H9 (cell line): ENCODE results near the gene INSYN2A. TPM values are rescaled to one million over a fixed set of nuclear protein-coding genes. Genes with fewer than 3 reads are reported as not detected.

ENCODE experiments used
- DNase-seq: peaks from one replicate; pipeline ENCODE4 v3.0.0-alpha.2; 2017
- H2AFZ ChIP-seq: one replicate; pipeline ENCODE4 v1.6.1; 2013; ENCODE audit warnings: mild to moderate bottlenecking, low read length, control low read depth, moderate library complexity
- H2AK5ac ChIP-seq: 2 replicates; pipeline ENCODE4 v1.6.1; 2013; ENCODE audit warnings: low read length, control low read depth, mixed read lengths; ENCODE audit not compliant: insufficient read length
- H2BK120ac ChIP-seq: one replicate; pipeline ENCODE4 v1.6.1; 2013; ENCODE audit warnings: low read depth, mild to moderate bottlenecking, low read length, control low read depth, inconsistent platforms; ENCODE audit not compliant: poor library complexity, severe bottlenecking
- H2BK12ac ChIP-seq: 2 replicates; pipeline ENCODE4 v1.6.1; 2013; ENCODE audit warnings: low read length, control low read depth, mixed read lengths, low read depth; ENCODE audit not compliant: insufficient read length
- H2BK15ac ChIP-seq: 2 replicates; pipeline ENCODE4 v1.6.1; 2013; ENCODE audit warnings: low read depth, low read length, control low read depth
- H2BK20ac ChIP-seq: one replicate; pipeline ENCODE4 v1.6.1; 2013; ENCODE audit warnings: low read depth, mild to moderate bottlenecking, low read length, control low read depth, inconsistent platforms; ENCODE audit not compliant: poor library complexity, severe bottlenecking
- H2BK5ac ChIP-seq: 2 replicates; pipeline ENCODE4 v1.6.1; 2013; ENCODE audit warnings: low read length, control low read depth, mixed read lengths; ENCODE audit not compliant: insufficient read length
- H3K14ac ChIP-seq: 2 replicates; pipeline ENCODE4 v1.6.1; 2013; ENCODE audit warnings: low read length, control low read depth; ENCODE audit not compliant: insufficient read depth
- H3K18ac ChIP-seq: 2 replicates; pipeline ENCODE4 v1.6.1; 2013; ENCODE audit warnings: low read depth, mild to moderate bottlenecking, mixed read lengths, low read length, control low read depth; ENCODE audit not compliant: insufficient read length
- H3K23ac ChIP-seq: 2 replicates; pipeline ENCODE4 v1.6.1; 2013; ENCODE audit warnings: low read length, control low read depth, mixed read lengths, low read depth; ENCODE audit not compliant: insufficient read length
- H3K23me2 ChIP-seq: 2 replicates; pipeline ENCODE4 v1.6.1; 2013; ENCODE audit warnings: low read depth, mild to moderate bottlenecking, mixed read lengths, low read length, control low read depth; ENCODE audit not compliant: insufficient read length, poor library complexity, severe bottlenecking
- H3K27ac ChIP-seq: 2 replicates; pipeline ENCODE4 v1.5.1; 2013; ENCODE audit warnings: low read length, control low read depth, mixed read lengths, low read depth; ENCODE audit not compliant: insufficient read length
- H3K27me3 ChIP-seq: 2 replicates; pipeline ENCODE4 v1.6.1; 2013; ENCODE audit warnings: low read length, control low read depth, inconsistent platforms; ENCODE audit not compliant: insufficient read depth
- H3K4ac ChIP-seq: 2 replicates; pipeline ENCODE4 v1.6.1; 2013; ENCODE audit warnings: low read depth, mild to moderate bottlenecking, control low read depth, inconsistent platforms, low read length, moderate library complexity
- H3K4me1 ChIP-seq: 2 replicates; pipeline ENCODE4 v1.6.1; 2013; ENCODE audit warnings: low read length, control low read depth, inconsistent platforms; ENCODE audit not compliant: insufficient read depth
- H3K4me2 ChIP-seq: 2 replicates; pipeline ENCODE4 v1.6.1; 2013; ENCODE audit warnings: low read length, control low read depth, mixed read lengths; ENCODE audit not compliant: insufficient read length, insufficient read depth
- H3K56ac ChIP-seq: 2 replicates; pipeline ENCODE4 v1.6.1; 2013; ENCODE audit warnings: low read depth, mild to moderate bottlenecking, mixed read lengths, low read length, control low read depth; ENCODE audit not compliant: insufficient read length
- H3K79me1 ChIP-seq: 2 replicates; pipeline ENCODE4 v1.6.1; 2013; ENCODE audit warnings: low read depth, mild to moderate bottlenecking, moderate library complexity, low read length, control low read depth, inconsistent platforms; ENCODE audit not compliant: insufficient read depth, poor library complexity, severe bottlenecking
- H3K79me2 ChIP-seq: 2 replicates; pipeline ENCODE4 v1.6.1; 2013; ENCODE audit warnings: low read length, control low read depth, inconsistent platforms; ENCODE audit not compliant: insufficient read depth
- H3K9ac ChIP-seq: 2 replicates; pipeline ENCODE4 v1.6.1; 2013; ENCODE audit warnings: low read length, control low read depth, mixed read lengths; ENCODE audit not compliant: insufficient read length; ENCODE audit errors: extremely low read depth
- H3K9me3 ChIP-seq: one replicate; pipeline ENCODE4 v1.6.1; 2013; ENCODE audit warnings: low read depth, low read length, inconsistent platforms; ENCODE audit not compliant: control insufficient read depth
- H3T11ph ChIP-seq: one replicate; pipeline ENCODE4 v1.6.1; 2013; ENCODE audit warnings: mild to moderate bottlenecking, low read length, control low read depth, inconsistent platforms
- H4K20me1 ChIP-seq: one replicate; pipeline ENCODE4 v1.6.1; 2013; ENCODE audit not compliant: control insufficient read depth, insufficient read length, insufficient read depth
- H4K5ac ChIP-seq: 2 replicates; pipeline ENCODE4 v1.6.1; 2013; ENCODE audit warnings: low read depth, mild to moderate bottlenecking, mixed read lengths, low read length, control low read depth; ENCODE audit not compliant: insufficient read length
- H4K8ac ChIP-seq: replicated peaks from 2 replicates; pipeline ENCODE4 v1.6.1; 2013; ENCODE audit warnings: low read length, control low read depth, mixed read lengths, low read depth; ENCODE audit not compliant: insufficient read length
- H4K91ac ChIP-seq: 2 replicates; pipeline ENCODE4 v1.6.1; 2013; ENCODE audit warnings: low read depth, mild to moderate bottlenecking, moderate library complexity, mixed read lengths, low read length, control low read depth; ENCODE audit not compliant: insufficient read length
- H3K27ac Mint-ChIP-seq, 3 experiments: 2 replicates in 2 of 3; 3 replicates in 1 of 3; pipeline ENCODE4 v1.8.0; 2020 to 2021; ENCODE audit warnings: mixed read lengths in 3 of 3, mild to moderate bottlenecking in 1 of 3, moderate library complexity in 1 of 3
- H3K27me3 Mint-ChIP-seq: 2 replicates; pipeline ENCODE4 v1.8.0; 2021; ENCODE audit warnings: low read depth, mild to moderate bottlenecking, moderate library complexity, mixed read lengths
- H3K36me3 Mint-ChIP-seq, 3 experiments: 2 replicates in 2 of 3; 3 replicates in 1 of 3; pipeline ENCODE4 v1.8.0; 2020 to 2021; ENCODE audit warnings: low read depth in 3 of 3, mixed read lengths in 3 of 3; ENCODE audit not compliant: insufficient read depth in 1 of 3
- H3K4me1 Mint-ChIP-seq, 2 experiments: 2 replicates each; pipeline ENCODE4 v1.8.0; 2020; ENCODE audit warnings: mixed read lengths in 2 of 2
- H3K4me3 Mint-ChIP-seq, 2 experiments: 2 replicates in 1 of 2; 3 replicates in 1 of 2; pipeline ENCODE4 v1.8.0; 2020 to 2021; ENCODE audit warnings: mild to moderate bottlenecking in 2 of 2, mixed read lengths in 2 of 2, moderate library complexity in 1 of 2
- H3K9me3 Mint-ChIP-seq, 2 experiments: 2 replicates in 1 of 2; 3 replicates in 1 of 2; pipeline ENCODE4 v1.8.0; 2020; ENCODE audit warnings: mild to moderate bottlenecking in 2 of 2, mixed read lengths in 2 of 2, moderate library complexity in 1 of 2
- WGBS: extraction: QIAGEN DNeasy Blood & Tissue Kit; methylation state at CpG from one replicate; pipeline ENCODE4 v1.1.7; 2013; ENCODE audit warnings: missing lambda C conversion rate, low lambda C conversion rate, mixed read lengths; ENCODE audit not compliant: insufficient read length; ENCODE audit errors: extremely low coverage; 5-methylcytosine and 5-hydroxymethylcytosine counted together
- total RNA-seq: library from RNA; stranded (reverse); gene quantifications from 2 replicates; pipeline ENCODE4 v1.2.1, GENCODE V29; 2021
- TF ChIP-seq, protein P1 (sequence below): fragments of 200-600 bp; sonication (generic); conservative IDR thresholded peaks from 3 replicates; pipeline ENCODE4 v1.8.0; 2021; ENCODE audit warnings: antibody characterized with exemption, mild to moderate bottlenecking

INSYN2A gene
- total RNA-seq, 1 experiment from 2014 or later: 0.09 TPM

DNA sequence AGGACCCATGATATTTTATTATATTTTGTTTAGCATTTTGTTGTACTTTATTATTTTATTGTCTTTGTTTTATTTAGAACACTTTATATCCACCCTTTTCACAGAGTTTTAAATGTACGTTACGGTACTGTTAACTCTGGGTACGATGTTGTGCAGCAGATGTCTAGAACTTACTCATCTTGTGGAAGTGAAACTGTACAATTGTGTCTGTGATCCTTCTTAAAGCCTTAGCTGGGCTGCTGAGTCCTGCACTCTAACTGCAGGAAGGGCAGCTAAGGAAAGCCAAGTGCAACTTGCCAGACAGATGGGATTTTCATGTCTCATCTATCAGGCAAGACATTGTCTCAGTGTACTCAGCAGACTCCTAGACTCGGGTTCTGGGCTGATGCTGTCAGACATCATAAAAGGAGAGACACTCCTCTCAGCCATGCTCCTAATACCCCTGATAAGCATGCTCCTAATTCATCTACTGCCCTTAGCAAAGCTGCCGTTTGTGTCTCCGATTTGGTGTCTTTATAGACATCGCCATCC is 14.6 kb upstream of the INSYN2A start:
- Histone ChIP-seq H2BK20ac (no peak overlapping the region), H2BK5ac (no peak overlapping the region), H3K4me2 (no peak overlapping the region), H2BK12ac (no peak overlapping the region), H3K56ac (no peak overlapping the region), H2AFZ (no peak overlapping the region), H3K27me3 (no peaks in the 10 kb centered on the region), H3T11ph (no peak overlapping the region), H4K8ac (no peak overlapping the region), H3K14ac (no peak overlapping the region), H3K79me1 (no peaks in the 10 kb centered on the region), H3K23ac (no peak overlapping the region), H3K9me3 (no peaks in the 10 kb centered on the region), H3K18ac (no peak overlapping the region), H3K9ac (no peak overlapping the region), H4K91ac (no peak overlapping the region), H3K23me2 (no peaks in the 10 kb centered on the region), H3K4ac (no peak overlapping the region), H3K79me2 (no peaks in the 10 kb centered on the region), H2BK120ac (no peak overlapping the region), H4K20me1 (no peaks in the 10 kb centered on the region), H3K27ac (no peak overlapping the region), H3K4me1 (peaks cover 8% of the 10 kb centered on the region; the same call in 1 of the 2 replicates), H2BK15ac (no peak overlapping the region), H4K5ac (no peak overlapping the region), H2AK5ac (no peak overlapping the region)
- TF ChIP-seq, protein P1, sequence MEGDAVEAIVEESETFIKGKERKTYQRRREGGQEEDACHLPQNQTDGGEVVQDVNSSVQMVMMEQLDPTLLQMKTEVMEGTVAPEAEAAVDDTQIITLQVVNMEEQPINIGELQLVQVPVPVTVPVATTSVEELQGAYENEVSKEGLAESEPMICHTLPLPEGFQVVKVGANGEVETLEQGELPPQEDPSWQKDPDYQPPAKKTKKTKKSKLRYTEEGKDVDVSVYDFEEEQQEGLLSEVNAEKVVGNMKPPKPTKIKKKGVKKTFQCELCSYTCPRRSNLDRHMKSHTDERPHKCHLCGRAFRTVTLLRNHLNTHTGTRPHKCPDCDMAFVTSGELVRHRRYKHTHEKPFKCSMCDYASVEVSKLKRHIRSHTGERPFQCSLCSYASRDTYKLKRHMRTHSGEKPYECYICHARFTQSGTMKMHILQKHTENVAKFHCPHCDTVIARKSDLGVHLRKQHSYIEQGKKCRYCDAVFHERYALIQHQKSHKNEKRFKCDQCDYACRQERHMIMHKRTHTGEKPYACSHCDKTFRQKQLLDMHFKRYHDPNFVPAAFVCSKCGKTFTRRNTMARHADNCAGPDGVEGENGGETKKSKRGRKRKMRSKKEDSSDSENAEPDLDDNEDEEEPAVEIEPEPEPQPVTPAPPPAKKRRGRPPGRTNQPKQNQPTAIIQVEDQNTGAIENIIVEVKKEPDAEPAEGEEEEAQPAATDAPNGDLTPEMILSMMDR: no peak
- no peak overlapping the region for H3K4me3 Mint-ChIP-seq
- H3K27me3 Mint-ChIP-seq: no peaks in the 10 kb centered on the region; the same call in 1 of the 2 replicates
- peaks cover 16 to 25% of the 10 kb centered on the region in 2 experiments for H3K4me1 Mint-ChIP-seq
- DNase-seq: no peak
- peaks cover 0 to 2% of the 10 kb centered on the region in 2 experiments; a peak in 2 of 5 replicates for H3K9me3 Mint-ChIP-seq
- WGBS: no CpG with 5 or more reads among the region's 7 CpGs
- 0 out of 7 replicates have a peak overlapping the region, but pooled peaks of 1 of the 3 experiments have one; percentile 4 for H3K27ac Mint-ChIP-seq
- H3K36me3 Mint-ChIP-seq: peaks cover 0 to 2% (median 1%) of the 10 kb centered on the region in 3 experiments; a peak in 2 of 7 replicates
